Liver (tissue), 9 donors: ENCODE measurements around the gene COL17A1. TPM values are rescaled to one million over a fixed set of nuclear protein-coding genes. Genes with fewer than 3 reads are reported as not detected.

ENCODE experiments used
- DNase-seq: peaks from one replicate; pipeline ENCODE4 v3.0.0-alpha.2; 2017; ENCODE audit warnings: low spot score
- H3K27ac ChIP-seq, 2 donors: one replicate each; pipeline ENCODE4 v1.7.0; 2013; ENCODE audit warnings: inconsistent platforms in 2 of 2, low read length in 2 of 2, control low read depth in 1 of 2, low read depth in 1 of 2, mild to moderate bottlenecking in 1 of 2
- H3K27me3 ChIP-seq, 4 donors: one replicate each; pipeline versions ENCODE4 v1.6.1 to v1.7.0; 2013; ENCODE audit warnings: low read length in 3 of 4, inconsistent platforms in 1 of 4, mild to moderate bottlenecking in 1 of 4, moderate library complexity in 1 of 4; ENCODE audit not compliant: control insufficient read depth in 4 of 4, insufficient read depth in 4 of 4
- H3K36me3 ChIP-seq, 4 donors: one replicate each; pipeline versions ENCODE4 v1.6.1 to v1.7.0; 2013; ENCODE audit warnings: low read length in 3 of 4, mild to moderate bottlenecking in 3 of 4, low read depth in 1 of 4, moderate library complexity in 1 of 4; ENCODE audit not compliant: control insufficient read depth in 4 of 4, insufficient read depth in 3 of 4
- H3K4me1 ChIP-seq, 4 donors: one replicate each; pipeline versions ENCODE4 v1.6.1 to v1.7.0; 2013; ENCODE audit warnings: low read length in 3 of 4, mild to moderate bottlenecking in 3 of 4, moderate library complexity in 1 of 4; ENCODE audit not compliant: control insufficient read depth in 4 of 4, insufficient read depth in 4 of 4
- H3K4me3 ChIP-seq, 3 donors: one replicate each; pipeline versions ENCODE4 v1.6.1 to v1.7.0; 2013; ENCODE audit warnings: low read length in 3 of 3, control low read depth in 1 of 3, low read depth in 1 of 3, mild to moderate bottlenecking in 1 of 3
- H3K9ac ChIP-seq, 2 donors: one replicate each; pipeline ENCODE4 v1.7.0; 2013; ENCODE audit warnings: low read length in 2 of 2, mild to moderate bottlenecking in 2 of 2, moderate library complexity in 2 of 2, control low read depth in 1 of 2, low read depth in 1 of 2
- H3K9me3 ChIP-seq, 4 donors: one replicate each; pipeline versions ENCODE4 v1.6.1 to v1.7.0; 2013; ENCODE audit warnings: low read length in 3 of 4; ENCODE audit not compliant: control insufficient read depth in 4 of 4
- ATF3 ChIP-seq: IDR thresholded peaks from 2 replicates; pipeline ENCODE4 v1.6.1; 2016; ENCODE audit warnings: antibody characterized with exemption
- EGR1 ChIP-seq, 2 donors: IDR thresholded peaks; 2 replicates each; pipeline ENCODE4 v1.6.1; 2016 to 2018; ENCODE audit warnings: antibody characterized with exemption in 2 of 2, low read depth in 2 of 2
- FOXA1 ChIP-seq: IDR thresholded peaks from 2 replicates; pipeline ENCODE4 v1.6.1; 2016; ENCODE audit warnings: antibody characterized with exemption
- FOXA2 ChIP-seq: IDR thresholded peaks from 2 replicates; pipeline ENCODE4 v1.6.1; 2016; ENCODE audit warnings: antibody characterized with exemption
- HNF4G ChIP-seq: IDR thresholded peaks from 2 replicates; pipeline ENCODE4 v1.6.1; 2016; ENCODE audit warnings: antibody characterized with exemption
- JUND ChIP-seq, 2 donors: IDR thresholded peaks; 2 replicates each; pipeline ENCODE4 v1.6.1; 2016; ENCODE audit warnings: antibody characterized with exemption in 2 of 2
- NR2F2 ChIP-seq: IDR thresholded peaks from 2 replicates; pipeline ENCODE4 v1.6.1; 2016; ENCODE audit warnings: antibody characterized with exemption
- RAD21 ChIP-seq, 2 donors: IDR thresholded peaks; 2 replicates each; pipeline ENCODE4 v1.6.1; 2016; ENCODE audit warnings: antibody characterized with exemption in 2 of 2, mild to moderate bottlenecking in 2 of 2
- REST ChIP-seq: IDR thresholded peaks from 2 replicates; pipeline ENCODE4 v1.6.1; 2016; ENCODE audit warnings: antibody characterized with exemption, mild to moderate bottlenecking
- RXRA ChIP-seq, 2 donors: IDR thresholded peaks; 2 replicates each; pipeline ENCODE4 v1.6.1; 2017 to 2018; ENCODE audit warnings: antibody characterized with exemption in 2 of 2, mild to moderate bottlenecking in 1 of 2
- SP1 ChIP-seq: IDR thresholded peaks from 2 replicates; pipeline ENCODE4 v1.6.1; 2018; ENCODE audit warnings: antibody characterized with exemption, mild to moderate bottlenecking
- TAF1 ChIP-seq: conservative IDR thresholded peaks from 2 replicates; pipeline ENCODE4 v1.6.1; 2016; ENCODE audit warnings: antibody characterized with exemption, mild to moderate bottlenecking
- WGBS: extraction: QIAGEN DNeasy Blood & Tissue Kit; methylation state at CpG from one replicate; pipeline ENCODE4 v1.1.7; 2013; 5-methylcytosine and 5-hydroxymethylcytosine counted together
- polyA plus RNA-seq, 2 donors: library from polyadenylated mRNA; stranded (reverse) in 1 of 2; unstranded in 1 of 2; fragments of 200-250 nt in 1 of 2; fragments of >200 nt in 1 of 2; fragmentation: Nextera tagmentation in 1 of 2; extraction: Ambion mirVana in 1 of 2; gene quantifications; one replicate each; pipeline versions ENCODE4 v1.2.1 to v1.2.3, GENCODE V29; 2013 to 2015
- total RNA-seq, 2 donors: library from RNA; depleted of rRNA; stranded (reverse); fragments of >200 nt; gene quantifications; one replicate each; pipeline ENCODE4 v1.2.3, GENCODE V29; 2014
- TF ChIP-seq, protein P1 (sequence below): IDR thresholded peaks from 2 replicates; pipeline ENCODE4 v1.6.1; 2016; ENCODE audit warnings: antibody characterized with exemption
- TF ChIP-seq, protein P2 (sequence below): IDR thresholded peaks from 2 replicates; pipeline ENCODE4 v1.6.1; 2016; ENCODE audit warnings: antibody characterized with exemption
- TF ChIP-seq, protein P3 (sequence below): fragments of 150-350 bp; IDR thresholded peaks from 2 replicates; pipeline ENCODE4 v1.5.1; 2017; ENCODE audit warnings: improper control_type of control experiment, low read depth, low read length; ENCODE audit not compliant: missing input control
- donor health status: healthy.
- donor health status: healthy.
- donor health status: healthy.
- donor health status: healthy.
- donor health status: healthy.

Gene COL17A1
- total RNA-seq (1 to 10 TPM in 1 of 2 donors, not detected in 1; 1.7 TPM), polyA plus RNA-seq (under 1 TPM in 1 of 2 donors, not detected in 1; 0.05 TPM)

- H3K4me3 ChIP-seq, result no peak within 1 kb of the TSS
- TF ChIP-seq JUND (IDR thresholded peaks at IDR 0.05), result no peak
- TF ChIP-seq REST, result no peak
- no peak for TF ChIP-seq TAF1
- TF ChIP-seq RAD21 (IDR thresholded peaks at IDR 0.05), result no peak
- TF ChIP-seq SP1, result no peak
- no peak for TF ChIP-seq ATF3
- H3K9ac ChIP-seq, result no peak within 1 kb of the TSS
- H3K27me3 ChIP-seq, result no peaks in the 10 kb centered on the region
- H3K36me3 ChIP-seq, result no peaks in the 10 kb centered on the region
- no peaks in the 10 kb centered on the region for H3K4me1 ChIP-seq
- DNase-seq, result no peak
- H3K27ac ChIP-seq, result no peak within 1 kb of the TSS
- WGBS, result 82% methylated on average over 3 of the region's 3 CpGs
- H3K9me3 ChIP-seq, result no peaks in the 10 kb centered on the region
These were observed at the start of gene COL17A1 for GRCh38 chr10:104085801-104086400. Gene COL17A1 (minus strand): TSS chr10:104085880. CDS start chr10:104080673, 5,207 bp downstream.

DNA sequence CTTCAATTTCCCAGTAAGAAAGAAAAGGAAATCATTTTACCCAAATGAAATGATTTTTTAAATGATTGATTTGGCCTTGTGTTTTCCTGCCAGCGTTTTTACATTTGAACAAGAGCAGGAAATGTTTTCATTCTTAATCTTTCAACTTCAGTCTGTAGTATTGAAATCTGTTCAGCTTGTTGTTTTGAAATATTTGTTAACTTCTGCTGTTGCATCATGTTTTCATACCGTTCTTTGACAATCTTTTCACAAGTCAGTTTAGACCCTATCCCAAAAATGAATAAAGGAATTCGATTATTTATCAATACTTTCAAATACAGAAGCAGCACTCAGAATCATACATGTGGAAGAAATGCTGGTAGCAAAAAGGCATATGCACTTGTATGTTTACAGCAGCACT lies 44.4 kb upstream of the COL17A1 start:
- 33% methylated on average over 3 of the region's 3 CpGs for WGBS

GRCh38 chr10:104128214-104128613 lies 42.5 kb upstream of the COL17A1 start:
- no peak for DNase-seq
- Histone ChIP-seq H3K27ac (no peak overlapping the region), H3K4me1 (peaks cover 0 to 2% (median 0%) of the 10 kb centered on the region in 4 donors), H3K27me3 (no peaks in the 10 kb centered on the region), H3K9ac (no peak overlapping the region), H3K9me3 (no peaks in the 10 kb centered on the region), H3K4me3 (no peak overlapping the region), H3K36me3 (no peaks in the 10 kb centered on the region)
- 85% methylated on average over 2 of the region's 2 CpGs for WGBS
- no peak for TF ChIP-seq TAF1
- no peak for TF ChIP-seq SP1
- TF ChIP-seq, protein P1, sequence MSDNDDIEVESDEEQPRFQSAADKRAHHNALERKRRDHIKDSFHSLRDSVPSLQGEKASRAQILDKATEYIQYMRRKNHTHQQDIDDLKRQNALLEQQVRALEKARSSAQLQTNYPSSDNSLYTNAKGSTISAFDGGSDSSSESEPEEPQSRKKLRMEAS, result no peak
- no peak for TF ChIP-seq FOXA2
- TF ChIP-seq JUND (IDR thresholded peaks at IDR 0.05), result no peak
- TF ChIP-seq ATF3, result no peak
- no peak for TF ChIP-seq HNF4G
- TF ChIP-seq RAD21 (IDR thresholded peaks at IDR 0.05), result no peak
- TF ChIP-seq, protein P2, sequence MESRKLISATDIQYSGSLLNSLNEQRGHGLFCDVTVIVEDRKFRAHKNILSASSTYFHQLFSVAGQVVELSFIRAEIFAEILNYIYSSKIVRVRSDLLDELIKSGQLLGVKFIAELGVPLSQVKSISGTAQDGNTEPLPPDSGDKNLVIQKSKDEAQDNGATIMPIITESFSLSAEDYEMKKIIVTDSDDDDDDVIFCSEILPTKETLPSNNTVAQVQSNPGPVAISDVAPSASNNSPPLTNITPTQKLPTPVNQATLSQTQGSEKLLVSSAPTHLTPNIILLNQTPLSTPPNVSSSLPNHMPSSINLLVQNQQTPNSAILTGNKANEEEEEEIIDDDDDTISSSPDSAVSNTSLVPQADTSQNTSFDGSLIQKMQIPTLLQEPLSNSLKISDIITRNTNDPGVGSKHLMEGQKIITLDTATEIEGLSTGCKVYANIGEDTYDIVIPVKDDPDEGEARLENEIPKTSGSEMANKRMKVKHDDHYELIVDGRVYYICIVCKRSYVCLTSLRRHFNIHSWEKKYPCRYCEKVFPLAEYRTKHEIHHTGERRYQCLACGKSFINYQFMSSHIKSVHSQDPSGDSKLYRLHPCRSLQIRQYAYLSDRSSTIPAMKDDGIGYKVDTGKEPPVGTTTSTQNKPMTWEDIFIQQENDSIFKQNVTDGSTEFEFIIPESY, result no peak
- TF ChIP-seq FOXA1, result no peak
- TF ChIP-seq, protein P3, sequence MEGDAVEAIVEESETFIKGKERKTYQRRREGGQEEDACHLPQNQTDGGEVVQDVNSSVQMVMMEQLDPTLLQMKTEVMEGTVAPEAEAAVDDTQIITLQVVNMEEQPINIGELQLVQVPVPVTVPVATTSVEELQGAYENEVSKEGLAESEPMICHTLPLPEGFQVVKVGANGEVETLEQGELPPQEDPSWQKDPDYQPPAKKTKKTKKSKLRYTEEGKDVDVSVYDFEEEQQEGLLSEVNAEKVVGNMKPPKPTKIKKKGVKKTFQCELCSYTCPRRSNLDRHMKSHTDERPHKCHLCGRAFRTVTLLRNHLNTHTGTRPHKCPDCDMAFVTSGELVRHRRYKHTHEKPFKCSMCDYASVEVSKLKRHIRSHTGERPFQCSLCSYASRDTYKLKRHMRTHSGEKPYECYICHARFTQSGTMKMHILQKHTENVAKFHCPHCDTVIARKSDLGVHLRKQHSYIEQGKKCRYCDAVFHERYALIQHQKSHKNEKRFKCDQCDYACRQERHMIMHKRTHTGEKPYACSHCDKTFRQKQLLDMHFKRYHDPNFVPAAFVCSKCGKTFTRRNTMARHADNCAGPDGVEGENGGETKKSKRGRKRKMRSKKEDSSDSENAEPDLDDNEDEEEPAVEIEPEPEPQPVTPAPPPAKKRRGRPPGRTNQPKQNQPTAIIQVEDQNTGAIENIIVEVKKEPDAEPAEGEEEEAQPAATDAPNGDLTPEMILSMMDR, result no peak
- TF ChIP-seq EGR1 (IDR thresholded peaks at IDR 0.05; ENCODE audit: low read depth in 2 of 2), result no peak
- no peak for TF ChIP-seq NR2F2

More for the DNA sequence above, 44.4 kb upstream of the COL17A1 start:
- no peaks in the 10 kb centered on the region for H3K4me1 ChIP-seq
- H3K9ac ChIP-seq, result no peak overlapping the region
- no peak for DNase-seq
- no peaks in the 10 kb centered on the region for H3K27me3 ChIP-seq
- no peaks in the 10 kb centered on the region for H3K36me3 ChIP-seq
- H3K4me3 ChIP-seq, result no peak overlapping the region
- no peak overlapping the region for H3K27ac ChIP-seq
- TF ChIP-seq RXRA (IDR thresholded peaks at IDR 0.05) (no peak), SP1 (peak; percentile 14), ATF3 (peak; percentile 74), NR2F2 (no peak), RAD21 (IDR thresholded peaks at IDR 0.05) (peak in 1 of 2 donors; percentile 12), HNF4G (no peak), FOXA1 (no peak)
- H3K9me3 ChIP-seq, result no peaks in the 10 kb centered on the region
